ENCODE measurements around the gene TTC27. TPM values are rescaled to one million over a fixed set of nuclear protein-coding genes. Genes with fewer than 3 reads are reported as not detected.

TTC27 gene
- total RNA-seq, 4 donors from 2014 or later, result 11.0 to 16.4 (median 11.3) TPM

GRCh38 chr2:32617599-32618189 lies 10.2 kb upstream of the TTC27 start:
- intact Hi-C loops (cut with DNase I; ENCODE audit: low total_unique reads), result no loop called here
- TF ChIP-seq POLR2A (IDR thresholded peaks at IDR 0.05), result no peak
- H3K4me3 ChIP-seq (ENCODE audit: low read depth, poor library complexity, severe bottlenecking), result no peak overlapping the region
- WGBS, 2 donors, result 71 to 73% methylated on average over 5 of the region's 5 CpGs
- DNase-seq (ENCODE audit: low spot score in 2 of 2), result no peak

GRCh38 chr2:32622570-32623310 lies 5.1 kb upstream of the TTC27 start:
- no peak overlapping the region for H3K4me3 ChIP-seq (ENCODE audit: low read depth, poor library complexity, severe bottlenecking)
- 31 to 36% methylated on average over 2 of the region's 2 CpGs for WGBS, 2 donors
- peak in 1 of 2 donors; percentile 19 for DNase-seq (ENCODE audit: low spot score in 2 of 2)
- intact Hi-C loops (cut with DNase I; ENCODE audit: low total_unique reads), result no loop called here
- TF ChIP-seq POLR2A (IDR thresholded peaks at IDR 0.05), result no peak
- no peak for TF ChIP-seq CTCF (IDR thresholded peaks at IDR 0.05)

GRCh38 chr2:32623311-32623706 lies 4.5 kb upstream of the TTC27 start:
- intact Hi-C loops (cut with DNase I; ENCODE audit: low total_unique reads), result no loop called here
- WGBS, 2 donors, result 88 to 89% methylated on average over 6 of the region's 6 CpGs
- TF ChIP-seq CTCF (IDR thresholded peaks at IDR 0.05) (no peak), POLR2A (IDR thresholded peaks at IDR 0.05) (no peak)
- H3K4me3 ChIP-seq (ENCODE audit: low read depth, poor library complexity, severe bottlenecking), result no peak overlapping the region
- no peak for DNase-seq (ENCODE audit: low spot score in 2 of 2)

DNA sequence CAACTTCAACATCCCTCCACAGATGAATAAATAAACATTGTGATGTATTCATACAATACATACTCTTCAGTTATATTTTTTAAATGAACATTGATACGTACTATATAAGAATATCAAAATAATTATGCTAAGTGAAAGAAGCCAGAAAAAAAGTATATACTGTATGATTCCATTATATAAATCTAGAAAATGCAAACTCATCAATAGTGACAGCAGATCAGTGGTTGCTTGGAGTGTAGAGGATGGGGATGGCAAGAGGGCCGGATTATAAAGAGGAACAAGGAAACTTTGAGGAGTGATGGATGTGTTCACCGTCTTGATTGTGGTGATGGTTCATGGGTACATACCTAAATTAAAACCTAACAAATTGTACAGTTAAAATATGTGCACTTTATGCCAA lies 3.0 kb upstream of the TTC27 start:
- H3K4me3 ChIP-seq (ENCODE audit: low read depth, poor library complexity, severe bottlenecking), result no peak overlapping the region
- 83 to 87% methylated on average over 3 of the region's 3 CpGs for WGBS, 2 donors
- intact Hi-C loops (cut with DNase I; ENCODE audit: low total_unique reads), result no loop called here
- TF ChIP-seq CTCF (IDR thresholded peaks at IDR 0.05) (no peak), POLR2A (IDR thresholded peaks at IDR 0.05) (no peak)
- no peak for DNase-seq (ENCODE audit: low spot score in 2 of 2)

DNA sequence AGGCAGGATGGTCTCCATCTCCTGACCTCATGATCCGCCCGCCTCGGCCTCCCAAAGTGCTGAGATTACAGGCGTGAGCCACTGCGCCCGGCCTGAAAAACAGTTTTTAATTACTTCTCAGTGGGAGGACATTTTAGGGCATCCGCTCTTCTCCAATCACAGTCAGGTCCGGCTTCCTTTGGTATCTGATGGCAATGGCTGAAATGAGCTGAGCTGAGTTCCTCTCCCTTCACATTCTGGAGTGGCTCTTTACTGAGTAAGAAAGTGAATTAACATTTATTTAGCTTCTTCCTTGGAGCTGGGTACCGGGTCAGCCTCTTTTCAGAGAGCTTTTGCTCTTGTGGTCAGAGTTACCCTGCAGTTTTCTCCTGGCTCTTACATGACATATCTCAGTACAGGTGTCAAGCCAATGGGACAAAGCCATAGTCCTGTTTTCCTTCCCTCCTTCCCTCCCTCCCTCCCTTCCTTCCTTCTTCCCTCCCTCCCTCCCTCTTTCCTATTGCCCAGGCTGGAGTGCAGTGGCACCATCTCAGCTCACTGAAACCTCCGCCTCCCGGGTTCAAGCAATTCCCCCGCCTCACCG lies 1.1 kb upstream of the TTC27 start:
- TF ChIP-seq CTCF (IDR thresholded peaks at IDR 0.05), result no peak
- TF ChIP-seq POLR2A (IDR thresholded peaks at IDR 0.05), result no peak
- intact Hi-C loops (cut with DNase I; ENCODE audit: low total_unique reads), result no loop called here
- no peak overlapping the region for H3K4me3 ChIP-seq (ENCODE audit: low read depth, poor library complexity, severe bottlenecking)
- DNase-seq (ENCODE audit: low spot score in 2 of 2), result no peak
- WGBS, 2 donors, result 68 to 74% methylated on average over 13 of the region's 13 CpGs

GRCh38 chr2:32627441-32627813 lies 423 bp upstream of the TTC27 start:
- TF ChIP-seq CTCF (IDR thresholded peaks at IDR 0.05) (no peak), POLR2A (IDR thresholded peaks at IDR 0.05) (no peak)
- peak in 1 of 2 donors; percentile 25 for DNase-seq (ENCODE audit: low spot score in 2 of 2)
- H3K4me3 ChIP-seq (ENCODE audit: low read depth, poor library complexity, severe bottlenecking), result peak overlapping the region; percentile 95
- WGBS, 2 donors, result 0 to 4% methylated on average over 16 of the region's 16 CpGs
- intact Hi-C loops (cut with DNase I; ENCODE audit: low total_unique reads), result no loop called here

All from lower leg skin (tissue), 4 donors.